ENCODE results near the gene LNPEP. TPM values are rescaled to one million over a fixed set of nuclear protein-coding genes. Genes with fewer than 3 reads are reported as not detected.

LNPEP gene
- total and polyA plus RNA-seq, 2 of the 4 experiments (the other 2 are of a cell fraction), result 3.6 to 27.4 TPM

GRCh38 chr5:96993760-96994159 lies 57.9 kb downstream of the LNPEP start:
- no peak overlapping the region for H3K9ac ChIP-seq (ENCODE audit: low read depth, low read length)
- CTCF ChIA-PET, result no interaction called here
- dilution Hi-C loops (cut with HindIII; ENCODE audit: low sequenced_read_pairs, unreplicated experiment), result no loop called here

More at GRCh38 chr5:96993760-96994159, 57.9 kb downstream of the LNPEP start:
- BruUV-seq (replicated peaks), result no TSS peak
- Histone ChIP-seq H2BK15ac (ENCODE audit: low read depth, low read length) (no peak overlapping the region), H2AK9ac (replicated peaks; ENCODE audit: low read depth, low read length, poor library complexity) (no peak overlapping the region), H3K4me3 (ENCODE audit: insufficient read depth, low read depth, low read length) (no peak overlapping the region), H3K18ac (ENCODE audit: low read depth, low read length) (no peak overlapping the region), H4K91ac (ENCODE audit: insufficient read depth, low read depth, low read length) (no peak overlapping the region), H3K4ac (ENCODE audit: low read depth, low read length) (no peak overlapping the region), H3K23ac (ENCODE audit: low read depth, low read length) (no peak overlapping the region), H3K27ac (ENCODE audit: insufficient read depth, low read length) (no peak overlapping the region), H2BK5ac (ENCODE audit: low read depth, low read length, poor library complexity, severe bottlenecking) (no peak overlapping the region), H4K8ac (ENCODE audit: low read depth in 2 of 2, low read length in 2 of 2) (no peak overlapping the region), H3K56ac (ENCODE audit: extremely low read depth, insufficient read depth, low read length) (no peak overlapping the region), H2BK20ac (ENCODE audit: low read depth, low read length) (no peak overlapping the region), H3K4me1 (ENCODE audit: control insufficient read depth, insufficient read depth, low read length) (peaks cover 3% of the 10 kb centered on the region; the same call in 1 of the 2 replicates), H4K5ac (ENCODE audit: low read depth, low read length) (no peak overlapping the region), H2BK120ac (ENCODE audit: low read depth, low read length) (no peak overlapping the region), H2AFZ (replicated peaks; ENCODE audit: low read length, poor library complexity) (no peak overlapping the region), H3K4me2 (ENCODE audit: low read depth, low read length) (no peak overlapping the region), H3K9me1 (ENCODE audit: insufficient read depth, low read length) (0 out of 2 replicates have a peak, but pooled peaks cover 3% of the 10 kb centered on the region), H3K27me3 (ENCODE audit: control insufficient read depth, insufficient read depth, low read length) (no peaks in the 10 kb centered on the region), H2AK5ac (ENCODE audit: low read depth, low read length) (no peak overlapping the region), H3K36me3 (ENCODE audit: control insufficient read depth, insufficient read depth, low read length) (peaks cover 1% of the 10 kb centered on the region; the same call in 1 of the 2 replicates), H4K20me1 (ENCODE audit: insufficient read depth, low read length) (no peaks in the 10 kb centered on the region), H3K14ac (replicated peaks; ENCODE audit: low read depth, low read length) (no peak overlapping the region), H3K9me3 (ENCODE audit: control insufficient read depth, insufficient read depth, low read length) (no peaks in the 10 kb centered on the region), H3K79me1 (ENCODE audit: low read depth in 1 of 2, low read length in 2 of 2) (no peaks in the 10 kb centered on the region)
- 100% methylated on average over 2 of the region's 2 CpGs; no CpG with 5 or more reads in 1 of the 2 experiments for WGBS, 2 experiments (ENCODE audit: extremely low coverage in 2 of 2, insufficient read length in 1 of 2)
- in situ Hi-C loops (cut with MboI; ENCODE audit: low sequenced_read_pairs) (no loop called here), intact Hi-C loops (cut with micrococcal nuclease) (loop anchor here (10.0 kb wide), 1 partner anchor 239 kb away; no protein-coding TSS in a partner anchor)
- POLR2A ChIA-PET (ENCODE audit: unreplicated experiment), result no interaction called here
- no peak for DNase-seq
- no peak for ATAC-seq (ENCODE audit: low read depth)
- no peak for TF ChIP-seq FOS (IDR thresholded peaks at IDR 0.05; ENCODE audit: low read depth, low read length)
- no peak for TF ChIP-seq BHLHE40 (IDR thresholded peaks at IDR 0.05; ENCODE audit: low read depth, low read length)
- no peak for TF ChIP-seq CHD1 (IDR thresholded peaks at IDR 0.05; ENCODE audit: low read depth, low read length)
- TF ChIP-seq POLR2A (IDR thresholded peaks at IDR 0.05; ENCODE audit: low read depth, low read length), result no peak
- TF ChIP-seq NFE2L2 (IDR thresholded peaks at IDR 0.05; ENCODE audit: low read depth, low read length), result no peak
- TF ChIP-seq, protein P1, sequence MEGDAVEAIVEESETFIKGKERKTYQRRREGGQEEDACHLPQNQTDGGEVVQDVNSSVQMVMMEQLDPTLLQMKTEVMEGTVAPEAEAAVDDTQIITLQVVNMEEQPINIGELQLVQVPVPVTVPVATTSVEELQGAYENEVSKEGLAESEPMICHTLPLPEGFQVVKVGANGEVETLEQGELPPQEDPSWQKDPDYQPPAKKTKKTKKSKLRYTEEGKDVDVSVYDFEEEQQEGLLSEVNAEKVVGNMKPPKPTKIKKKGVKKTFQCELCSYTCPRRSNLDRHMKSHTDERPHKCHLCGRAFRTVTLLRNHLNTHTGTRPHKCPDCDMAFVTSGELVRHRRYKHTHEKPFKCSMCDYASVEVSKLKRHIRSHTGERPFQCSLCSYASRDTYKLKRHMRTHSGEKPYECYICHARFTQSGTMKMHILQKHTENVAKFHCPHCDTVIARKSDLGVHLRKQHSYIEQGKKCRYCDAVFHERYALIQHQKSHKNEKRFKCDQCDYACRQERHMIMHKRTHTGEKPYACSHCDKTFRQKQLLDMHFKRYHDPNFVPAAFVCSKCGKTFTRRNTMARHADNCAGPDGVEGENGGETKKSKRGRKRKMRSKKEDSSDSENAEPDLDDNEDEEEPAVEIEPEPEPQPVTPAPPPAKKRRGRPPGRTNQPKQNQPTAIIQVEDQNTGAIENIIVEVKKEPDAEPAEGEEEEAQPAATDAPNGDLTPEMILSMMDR (conservative IDR thresholded peaks at IDR 0.05; ENCODE audit: low read depth, low read length), result no peak
- TF ChIP-seq SMC3 (IDR thresholded peaks at IDR 0.05; ENCODE audit: low read depth, low read length), result no peak
- TF ChIP-seq ELK1 (IDR thresholded peaks at IDR 0.05; ENCODE audit: borderline replicate concordance, low read depth, low read length), result no peak
- TF ChIP-seq RAD21 (IDR thresholded peaks at IDR 0.05; ENCODE audit: low read length), result no peak
- TF ChIP-seq CEBPB (IDR thresholded peaks at IDR 0.05; ENCODE audit: low read depth, low read length), result no peak
- TF ChIP-seq RCOR1 (IDR thresholded peaks at IDR 0.05; ENCODE audit: insufficient replicate concordance, low read length), result no peak
- TF ChIP-seq MAFK (IDR thresholded peaks at IDR 0.05; ENCODE audit: low read depth, low read length), result no peak
- no peak for TF ChIP-seq MXI1 (IDR thresholded peaks at IDR 0.05; ENCODE audit: borderline replicate concordance, low read depth, low read length)
- TF ChIP-seq MAZ (IDR thresholded peaks at IDR 0.05; ENCODE audit: borderline replicate concordance, low read depth, low read length), result no peak
- no peak for TF ChIP-seq RFX5 (IDR thresholded peaks at IDR 0.05; ENCODE audit: low read depth, low read length)
- TF ChIP-seq, protein P2, sequence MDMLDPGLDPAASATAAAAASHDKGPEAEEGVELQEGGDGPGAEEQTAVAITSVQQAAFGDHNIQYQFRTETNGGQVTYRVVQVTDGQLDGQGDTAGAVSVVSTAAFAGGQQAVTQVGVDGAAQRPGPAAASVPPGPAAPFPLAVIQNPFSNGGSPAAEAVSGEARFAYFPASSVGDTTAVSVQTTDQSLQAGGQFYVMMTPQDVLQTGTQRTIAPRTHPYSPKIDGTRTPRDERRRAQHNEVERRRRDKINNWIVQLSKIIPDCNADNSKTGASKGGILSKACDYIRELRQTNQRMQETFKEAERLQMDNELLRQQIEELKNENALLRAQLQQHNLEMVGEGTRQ (IDR thresholded peaks at IDR 0.05; ENCODE audit: low read depth, low read length), result no peak
